OCI-M2 (cell line): ENCODE results near the gene EXOC3L4.
"Not testable (repeated sequence)": the region's sequence is repeated elsewhere in the genome, so short reads cannot be mapped to it uniquely, and the experiment has no call there.

ENCODE experiments used
- DNase-seq: peaks from one replicate; lab custom pipeline; 2025; ENCODE audit not compliant: unreplicated experiment; lab: John Stamatoyannopoulos, UW

The EXOC3L4 gene

GRCh38 chr14:103119527-103119926 lies 25.0 kb downstream of the EXOC3L4 start:
- not testable (repeated sequence) for DNase-seq

- DNase-seq = no peak
Measured at GRCh38 chr14:103121121-103121845, 26.8 kb downstream of the EXOC3L4 start.

GRCh38 chr14:103121846-103122584 lies 27.5 kb downstream of the EXOC3L4 start:
- no peak for DNase-seq

GRCh38 chr14:103122585-103122946 lies 28.0 kb downstream of the EXOC3L4 start:
- no peak for DNase-seq

GRCh38 chr14:103122947-103123633 lies 28.6 kb downstream of the EXOC3L4 start, which contains the start of gene TNFAIP2:
Gene TNFAIP2 (plus strand): TSS chr14:103123461. CDS start chr14:103126458, 2,997 bp downstream.
- DNase-seq = no peak

GRCh38 chr14:103123634-103124500 lies 29.3 kb downstream of the EXOC3L4 start:
- DNase-seq = no peak

GRCh38 chr14:103124501-103125001 lies 30.0 kb downstream of the EXOC3L4 start:
- DNase-seq = no peak

- no peak for DNase-seq
Measured at GRCh38 chr14:103125098-103126070, 30.9 kb downstream of the EXOC3L4 start.

- no peak for DNase-seq
Measured at GRCh38 chr14:103126088-103126872, 31.8 kb downstream of the EXOC3L4 start.

GRCh38 chr14:103126873-103127304 lies 32.4 kb downstream of the EXOC3L4 start:
- DNase-seq = no peak

GRCh38 chr14:103127356-103127755 lies 32.8 kb downstream of the EXOC3L4 start:
- DNase-seq = no peak

- no peak for DNase-seq
Measured at GRCh38 chr14:103127861-103128598, 33.5 kb downstream of the EXOC3L4 start.

GRCh38 chr14:103128631-103129300 lies 34.2 kb downstream of the EXOC3L4 start:
- DNase-seq = no peak

GRCh38 chr14:103129301-103130016 lies 34.9 kb downstream of the EXOC3L4 start:
- DNase-seq = no peak

- no peak for DNase-seq
Measured at GRCh38 chr14:103130017-103130764, 35.7 kb downstream of the EXOC3L4 start.

- no peak for DNase-seq
Measured at GRCh38 chr14:103130965-103131364, 36.4 kb downstream of the EXOC3L4 start.
